Thyroid gland (tissue), 4 donors: ENCODE results near the gene DMRT1.

Experiments used
- POLR2A ChIP-seq, 2 donors: fragments of 450-650 bp; IDR thresholded peaks; one replicate each; pipeline ENCODE4 v1.6.1; 2017; ENCODE audit warnings: antibody characterized with exemption in 2 of 2, mild to moderate bottlenecking in 2 of 2, moderate library complexity in 1 of 2
- TF ChIP-seq, protein P1 (sequence below), 6 experiments: fragments of 200-600 bp in 3 of 6; fragments of 450-650 bp in 3 of 6; sonication (generic) in 3 of 6; IDR thresholded peaks; one replicate each; pipeline ENCODE4 v1.5.1; 2016 to 2019; ENCODE audit warnings: antibody characterized with exemption in 6 of 6, mild to moderate bottlenecking in 2 of 6, inconsistent platforms in 1 of 6, moderate library complexity in 1 of 6

DNA sequence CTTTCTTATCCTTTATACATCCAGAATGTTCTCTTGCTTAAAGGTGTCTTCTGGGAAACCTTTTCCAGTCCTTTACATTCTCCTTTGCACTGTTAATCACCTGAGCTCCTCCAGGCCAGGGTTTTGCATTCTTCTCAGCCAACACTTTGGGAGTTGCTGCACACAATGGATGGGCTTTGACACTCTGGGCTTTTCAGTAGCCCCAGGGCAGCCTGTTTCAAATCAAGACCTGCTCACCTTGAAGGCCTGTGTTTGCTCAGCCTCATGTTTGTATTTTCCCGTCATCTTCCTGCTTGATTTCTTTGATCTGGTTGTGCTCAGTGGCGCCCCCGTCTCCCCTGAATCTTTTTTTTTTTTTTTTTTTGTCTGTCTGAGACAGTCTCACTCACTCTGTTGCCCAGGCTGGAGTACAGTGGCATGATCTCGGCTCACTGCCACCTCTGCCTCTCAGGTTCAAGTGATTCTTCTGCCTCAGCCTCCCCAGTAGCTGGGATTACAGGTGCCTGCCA, 41.0 kb downstream of the DMRT1 start:
- TF ChIP-seq, protein P1, sequence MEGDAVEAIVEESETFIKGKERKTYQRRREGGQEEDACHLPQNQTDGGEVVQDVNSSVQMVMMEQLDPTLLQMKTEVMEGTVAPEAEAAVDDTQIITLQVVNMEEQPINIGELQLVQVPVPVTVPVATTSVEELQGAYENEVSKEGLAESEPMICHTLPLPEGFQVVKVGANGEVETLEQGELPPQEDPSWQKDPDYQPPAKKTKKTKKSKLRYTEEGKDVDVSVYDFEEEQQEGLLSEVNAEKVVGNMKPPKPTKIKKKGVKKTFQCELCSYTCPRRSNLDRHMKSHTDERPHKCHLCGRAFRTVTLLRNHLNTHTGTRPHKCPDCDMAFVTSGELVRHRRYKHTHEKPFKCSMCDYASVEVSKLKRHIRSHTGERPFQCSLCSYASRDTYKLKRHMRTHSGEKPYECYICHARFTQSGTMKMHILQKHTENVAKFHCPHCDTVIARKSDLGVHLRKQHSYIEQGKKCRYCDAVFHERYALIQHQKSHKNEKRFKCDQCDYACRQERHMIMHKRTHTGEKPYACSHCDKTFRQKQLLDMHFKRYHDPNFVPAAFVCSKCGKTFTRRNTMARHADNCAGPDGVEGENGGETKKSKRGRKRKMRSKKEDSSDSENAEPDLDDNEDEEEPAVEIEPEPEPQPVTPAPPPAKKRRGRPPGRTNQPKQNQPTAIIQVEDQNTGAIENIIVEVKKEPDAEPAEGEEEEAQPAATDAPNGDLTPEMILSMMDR (IDR thresholded peaks at IDR 0.05): no peak
- TF ChIP-seq POLR2A (IDR thresholded peaks at IDR 0.05): no peak
